NB4 (cell line): ENCODE measurements around the gene SAFB.
"Not testable (repeated sequence)": the region's sequence is repeated elsewhere in the genome, so short reads cannot be mapped to it uniquely, and the experiment has no call there.

Source experiments
- MAX ChIP-seq: IDR thresholded peaks from 2 replicates; pipeline ENCODE4 v1.6.1; 2011; ENCODE audit warnings: low read depth, low read length
- POLR2A ChIP-seq: IDR thresholded peaks from 2 replicates; pipeline ENCODE4 v1.6.1; 2011; ENCODE audit warnings: mild to moderate bottlenecking; ENCODE audit not compliant: insufficient read length; ENCODE audit errors: extremely low read depth
- TF ChIP-seq, protein P1 (sequence below): IDR thresholded peaks from one replicate; pipeline ENCODE4 v1.5.1; 2012; ENCODE audit warnings: low read depth, low read length

DNA sequence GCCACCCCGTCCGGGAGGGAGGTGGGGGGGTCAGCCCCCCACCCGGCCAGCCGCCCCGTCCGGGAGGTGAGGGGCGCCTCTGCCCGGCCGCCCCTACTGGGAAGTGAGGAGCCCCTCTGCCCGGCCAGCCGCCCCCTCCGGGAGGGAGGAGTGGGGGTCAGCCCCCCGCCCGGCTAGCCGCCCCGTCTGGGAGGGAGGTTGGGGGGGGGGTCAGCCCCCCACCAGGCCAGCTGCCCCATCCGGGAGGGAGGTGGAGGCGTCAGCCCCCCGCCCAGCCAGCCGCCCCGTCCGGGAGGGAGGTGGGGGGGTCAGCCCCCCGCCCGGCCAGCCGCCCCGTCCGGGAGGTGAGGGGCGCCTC is 79.1 kb downstream of the SAFB start:
- TF ChIP-seq, protein P1, sequence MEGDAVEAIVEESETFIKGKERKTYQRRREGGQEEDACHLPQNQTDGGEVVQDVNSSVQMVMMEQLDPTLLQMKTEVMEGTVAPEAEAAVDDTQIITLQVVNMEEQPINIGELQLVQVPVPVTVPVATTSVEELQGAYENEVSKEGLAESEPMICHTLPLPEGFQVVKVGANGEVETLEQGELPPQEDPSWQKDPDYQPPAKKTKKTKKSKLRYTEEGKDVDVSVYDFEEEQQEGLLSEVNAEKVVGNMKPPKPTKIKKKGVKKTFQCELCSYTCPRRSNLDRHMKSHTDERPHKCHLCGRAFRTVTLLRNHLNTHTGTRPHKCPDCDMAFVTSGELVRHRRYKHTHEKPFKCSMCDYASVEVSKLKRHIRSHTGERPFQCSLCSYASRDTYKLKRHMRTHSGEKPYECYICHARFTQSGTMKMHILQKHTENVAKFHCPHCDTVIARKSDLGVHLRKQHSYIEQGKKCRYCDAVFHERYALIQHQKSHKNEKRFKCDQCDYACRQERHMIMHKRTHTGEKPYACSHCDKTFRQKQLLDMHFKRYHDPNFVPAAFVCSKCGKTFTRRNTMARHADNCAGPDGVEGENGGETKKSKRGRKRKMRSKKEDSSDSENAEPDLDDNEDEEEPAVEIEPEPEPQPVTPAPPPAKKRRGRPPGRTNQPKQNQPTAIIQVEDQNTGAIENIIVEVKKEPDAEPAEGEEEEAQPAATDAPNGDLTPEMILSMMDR: not testable (repeated sequence)
- not testable (repeated sequence) for TF ChIP-seq POLR2A, MAX
